ENCODE results near the gene C1orf21.

C1orf21 gene

GRCh38 chr1:184412472-184412871 is 25.6 kb downstream of the C1orf21 start:
- DNase-seq, result no peak

- DNase-seq, result no peak
Observed at GRCh38 chr1:184416481-184416880, 29.7 kb downstream of the C1orf21 start.

- no peak for DNase-seq
Observed at GRCh38 chr1:184416946-184417345, 30.1 kb downstream of the C1orf21 start.

GRCh38 chr1:184417916-184418315 is 31.1 kb downstream of the C1orf21 start:
- no peak for DNase-seq

GRCh38 chr1:184418652-184419349 is 32.0 kb downstream of the C1orf21 start:
- no peak for DNase-seq

GRCh38 chr1:184419350-184420161 is 32.7 kb downstream of the C1orf21 start:
- DNase-seq, result no peak

GRCh38 chr1:184422490-184423233 is 35.8 kb downstream of the C1orf21 start:
- DNase-seq, result no peak

GRCh38 chr1:184423649-184424048 is 36.8 kb downstream of the C1orf21 start:
- DNase-seq, result no peak

GRCh38 chr1:184424157-184424556 is 37.3 kb downstream of the C1orf21 start:
- no peak for DNase-seq

- DNase-seq, result no peak
Observed at GRCh38 chr1:184424945-184425344, 38.1 kb downstream of the C1orf21 start.

GRCh38 chr1:184425449-184426277 is 38.8 kb downstream of the C1orf21 start:
- no peak for DNase-seq

- no peak for DNase-seq
Observed at GRCh38 chr1:184426278-184426674, 39.4 kb downstream of the C1orf21 start.

- DNase-seq, result no peak
Observed at GRCh38 chr1:184427722-184428121, 40.9 kb downstream of the C1orf21 start.

- no peak for DNase-seq
Observed at GRCh38 chr1:184428604-184429003, 41.8 kb downstream of the C1orf21 start.

- DNase-seq, result no peak
Observed at GRCh38 chr1:184429335-184429734, 42.5 kb downstream of the C1orf21 start.

GRCh38 chr1:184433956-184434502 is 47.2 kb downstream of the C1orf21 start:
- no peak for DNase-seq

GRCh38 chr1:184437291-184437690 is 50.5 kb downstream of the C1orf21 start:
- no peak for DNase-seq

GRCh38 chr1:184438363-184438762 is 51.5 kb downstream of the C1orf21 start:
- no peak for DNase-seq

- no peak for DNase-seq
Observed at GRCh38 chr1:184442260-184442659, 55.4 kb downstream of the C1orf21 start.

GRCh38 chr1:184443201-184443600 is 56.4 kb downstream of the C1orf21 start:
- DNase-seq, result no peak

GRCh38 chr1:184443624-184444023 is 56.8 kb downstream of the C1orf21 start:
- DNase-seq, result no peak
